ENCODE data around the gene TOR2A.
"Not testable (repeated sequence)": the region's sequence is repeated elsewhere in the genome, so short reads cannot be mapped to it uniquely, and the experiment has no call there.

TOR2A gene

GRCh38 chr9:127767909-127768331 is 32.8 kb upstream of the TOR2A start:
- DNase-seq, result peak; percentile 82

GRCh38 chr9:127767410-127767809 is 32.3 kb upstream of the TOR2A start:
- DNase-seq, result no peak

- DNase-seq, result no peak
Measured at GRCh38 chr9:127765418-127765817, 30.3 kb upstream of the TOR2A start.

GRCh38 chr9:127763918-127764384 is 28.9 kb upstream of the TOR2A start:
- DNase-seq, result no peak

GRCh38 chr9:127762111-127762676 is 27.1 kb upstream of the TOR2A start:
- DNase-seq, result no peak

- no peak for DNase-seq
Measured at GRCh38 chr9:127761491-127761956, 26.4 kb upstream of the TOR2A start.

- no peak for DNase-seq
Measured at GRCh38 chr9:127761061-127761460, 26.0 kb upstream of the TOR2A start.

- DNase-seq, result no peak
Measured at GRCh38 chr9:127758843-127759242, 23.7 kb upstream of the TOR2A start.

GRCh38 chr9:127756776-127757175 is 21.7 kb upstream of the TOR2A start:
- DNase-seq, result not testable (repeated sequence)

GRCh38 chr9:127756233-127756632 is 21.1 kb upstream of the TOR2A start:
- DNase-seq, result no peak

- peak; percentile 85 for DNase-seq
Measured at GRCh38 chr9:127755061-127756060, 20.3 kb upstream of the TOR2A start.

GRCh38 chr9:127754099-127755060 is 19.3 kb upstream of the TOR2A start:
- peak; percentile 89 for DNase-seq

- DNase-seq, result peak; percentile 46
Measured at GRCh38 chr9:127753622-127754021, 18.5 kb upstream of the TOR2A start.

GRCh38 chr9:127753148-127753547 is 18.1 kb upstream of the TOR2A start:
- DNase-seq, result no peak

GRCh38 chr9:127751269-127752054 is 16.4 kb upstream of the TOR2A start:
- peak; percentile 68 for DNase-seq

GRCh38 chr9:127749090-127749787 is 14.1 kb upstream of the TOR2A start:
- DNase-seq, result no peak

- DNase-seq, result no peak
Measured at GRCh38 chr9:127746959-127747569, 12.0 kb upstream of the TOR2A start.

GRCh38 chr9:127744398-127745110 is 9.5 kb upstream of the TOR2A start:
- DNase-seq, result no peak

GRCh38 chr9:127742435-127743088 is 7.5 kb upstream of the TOR2A start:
- DNase-seq, result peak; percentile 93

Data from eye (tissue), 1 donor.